Neuronal stem cell (in vitro differentiated cells): ENCODE measurements around the gene PRICKLE2.

Experiments used
- DNase-seq: peaks from one replicate; pipeline ENCODE4 v3.0.0-alpha.2; 2013; ENCODE audit warnings: low spot score
- H2AFZ ChIP-seq: one replicate; pipeline ENCODE4 v1.6.1; 2013; ENCODE audit warnings: mild to moderate bottlenecking, low read length, inconsistent platforms
- H2AK5ac ChIP-seq: 2 replicates; pipeline ENCODE4 v1.6.1; 2013; ENCODE audit warnings: low read depth, mild to moderate bottlenecking, inconsistent platforms, low read length, moderate library complexity, mixed read lengths
- H2BK120ac ChIP-seq: 2 replicates; pipeline ENCODE4 v1.6.1; 2013; ENCODE audit warnings: low read depth, mild to moderate bottlenecking, inconsistent platforms, low read length, moderate library complexity, mixed read lengths
- H2BK12ac ChIP-seq: one replicate; pipeline ENCODE4 v1.6.1; 2013; ENCODE audit warnings: low read length, inconsistent platforms
- H2BK15ac ChIP-seq: 2 replicates; pipeline ENCODE4 v1.6.1; 2013; ENCODE audit warnings: mild to moderate bottlenecking, low read length, inconsistent platforms, mixed read lengths
- H2BK5ac ChIP-seq: one replicate; pipeline ENCODE4 v1.6.1; 2013; ENCODE audit warnings: inconsistent platforms, mild to moderate bottlenecking, low read length, moderate library complexity
- H3K14ac ChIP-seq: one replicate; pipeline ENCODE4 v1.6.1; 2013; ENCODE audit warnings: low read length, inconsistent platforms
- H3K18ac ChIP-seq: 2 replicates; pipeline ENCODE4 v1.6.1; 2013; ENCODE audit warnings: low read length, inconsistent platforms
- H3K23ac ChIP-seq: 2 replicates; pipeline ENCODE4 v1.6.1; 2013; ENCODE audit warnings: low read depth, mild to moderate bottlenecking, mixed read lengths, low read length, inconsistent platforms; ENCODE audit not compliant: poor library complexity
- H3K27ac ChIP-seq: replicated peaks from 3 replicates; pipeline ENCODE4 v1.5.1; 2013; ENCODE audit warnings: low read length, inconsistent platforms
- H3K27me3 ChIP-seq, 3 experiments: 2 replicates each; pipeline ENCODE4 v1.6.1; 2013; ENCODE audit warnings: low read length in 3 of 3, mild to moderate bottlenecking in 2 of 3, inconsistent platforms in 1 of 3, low read depth in 1 of 3, mixed read lengths in 1 of 3, moderate library complexity in 1 of 3; ENCODE audit not compliant: control insufficient read depth in 3 of 3, insufficient read depth in 3 of 3
- H3K36me3 ChIP-seq, 2 donors: replicated peaks in 1 of 2; 2 replicates each; pipeline ENCODE4 v1.6.1; 2013; ENCODE audit warnings: low read length in 2 of 2; ENCODE audit not compliant: control insufficient read depth in 2 of 2, insufficient read depth in 2 of 2
- H3K4ac ChIP-seq: 2 replicates; pipeline ENCODE4 v1.6.1; 2013; ENCODE audit warnings: inconsistent platforms, mild to moderate bottlenecking, low read length, moderate library complexity
- H3K4me1 ChIP-seq, 2 donors: 1 replicate in 1 of 2; 2 replicates in 1 of 2; pipeline ENCODE4 v1.6.1; 2013; ENCODE audit warnings: low read length in 2 of 2, low read depth in 1 of 2; ENCODE audit not compliant: control insufficient read depth in 2 of 2, insufficient read depth in 1 of 2
- H3K4me2 ChIP-seq: one replicate; pipeline ENCODE4 v1.6.1; 2013; ENCODE audit warnings: mild to moderate bottlenecking, low read length, inconsistent platforms; ENCODE audit not compliant: insufficient read depth, poor library complexity, severe bottlenecking
- H3K4me3 ChIP-seq, 2 donors: 2 replicates each; pipeline ENCODE4 v1.5.1; 2013; ENCODE audit warnings: low read length in 2 of 2, mild to moderate bottlenecking in 2 of 2, inconsistent platforms in 1 of 2, moderate library complexity in 1 of 2
- H3K79me1 ChIP-seq: one replicate; pipeline ENCODE4 v1.6.1; 2013; ENCODE audit warnings: low read depth, mild to moderate bottlenecking, inconsistent platforms, low read length, moderate library complexity
- H3K9ac ChIP-seq: one replicate; pipeline ENCODE4 v1.6.1; 2013; ENCODE audit warnings: mild to moderate bottlenecking, low read depth, low read length, inconsistent platforms; ENCODE audit not compliant: poor library complexity
- H3K9me3 ChIP-seq, 2 donors: replicated peaks in 1 of 2; 2 replicates each; pipeline versions ENCODE3 to v1.6.1; 2013; ENCODE audit warnings: low read length in 2 of 2, mild to moderate bottlenecking in 2 of 2, inconsistent platforms in 1 of 2, low read depth in 1 of 2, mixed read lengths in 1 of 2, moderate library complexity in 1 of 2; ENCODE audit not compliant: control insufficient read depth in 2 of 2, insufficient read depth in 1 of 2
- H4K8ac ChIP-seq: one replicate; pipeline ENCODE4 v1.6.1; 2013; ENCODE audit warnings: low read depth, mild to moderate bottlenecking, inconsistent platforms, low read length, moderate library complexity
- H4K91ac ChIP-seq: one replicate; pipeline ENCODE4 v1.6.1; 2013; ENCODE audit warnings: low read length, low read depth, mild to moderate bottlenecking, inconsistent platforms; ENCODE audit not compliant: poor library complexity
- WGBS, 2 donors: extraction: QIAGEN DNeasy Blood & Tissue Kit; methylation state at CpG; one replicate each; pipeline ENCODE4 v1.1.7; 2013; ENCODE audit warnings: missing lambda C conversion rate in 2 of 2, mixed read lengths in 1 of 2; ENCODE audit not compliant: insufficient read length in 2 of 2, insufficient replicate concordance in 1 of 2; ENCODE audit errors: extremely low coverage in 2 of 2; 5-methylcytosine and 5-hydroxymethylcytosine counted together

The PRICKLE2 gene

GRCh38 chr3:64123931-64124330 is 101.3 kb downstream of the PRICKLE2 start:
- H3K4me3 ChIP-seq, result no peak overlapping the region
- no peak overlapping the region for H3K18ac ChIP-seq
- H3K9me3 ChIP-seq, result no peaks in the 10 kb centered on the region
- H2BK5ac ChIP-seq, result no peak overlapping the region
- H2BK12ac ChIP-seq, result no peak overlapping the region
- no peak overlapping the region for H3K14ac ChIP-seq
- H4K91ac ChIP-seq, result no peak overlapping the region
- H3K27ac ChIP-seq, result no peak overlapping the region
- H3K9ac ChIP-seq, result no peak overlapping the region
- H3K23ac ChIP-seq, result no peak overlapping the region
- H2AFZ ChIP-seq, result no peak overlapping the region
- H3K4me2 ChIP-seq, result no peak overlapping the region
- H2BK15ac ChIP-seq, result no peak overlapping the region
- H2AK5ac ChIP-seq, result no peak overlapping the region
- no peak overlapping the region for H4K8ac ChIP-seq
- DNase-seq, result no peak
- H3K36me3 ChIP-seq, result no peaks in the 10 kb centered on the region
- H3K79me1 ChIP-seq, result no peaks in the 10 kb centered on the region
- WGBS, 2 donors, result no CpG with 5 or more reads among the region's 2 CpGs
- no peak overlapping the region for H3K4ac ChIP-seq
- no peaks in the 10 kb centered on the region for H3K27me3 ChIP-seq
- no peak overlapping the region for H2BK120ac ChIP-seq
- peaks cover 0 to 1% of the 10 kb centered on the region in 2 donors for H3K4me1 ChIP-seq

- H3K27me3 ChIP-seq, result no peaks in the 10 kb centered on the region
- H3K18ac ChIP-seq, result no peak overlapping the region
- WGBS, 2 donors, result no CpG with 5 or more reads among the region's 3 CpGs
- DNase-seq, result no peak
- no peak overlapping the region for H3K27ac ChIP-seq
- no peak overlapping the region for H2BK12ac ChIP-seq
- H3K9me3 ChIP-seq, result no peaks in the 10 kb centered on the region
- no peaks in the 10 kb centered on the region for H3K36me3 ChIP-seq
- H3K14ac ChIP-seq, result no peak overlapping the region
- H3K23ac ChIP-seq, result no peak overlapping the region
- H2BK120ac ChIP-seq, result no peak overlapping the region
- H2BK15ac ChIP-seq, result no peak overlapping the region
- H4K91ac ChIP-seq, result no peak overlapping the region
- no peak overlapping the region for H2AFZ ChIP-seq
- H2AK5ac ChIP-seq, result no peak overlapping the region
- H3K79me1 ChIP-seq, result no peaks in the 10 kb centered on the region
- no peak overlapping the region for H3K4me2 ChIP-seq
- H3K4ac ChIP-seq, result no peak overlapping the region
- peaks cover 0 to under 1% of the 10 kb centered on the region in 2 donors for H3K4me1 ChIP-seq
- H3K9ac ChIP-seq, result no peak overlapping the region
- no peak overlapping the region for H2BK5ac ChIP-seq
- H3K4me3 ChIP-seq, result no peak overlapping the region
- H4K8ac ChIP-seq, result no peak overlapping the region
Measured at GRCh38 chr3:64122476-64122875, 102.8 kb downstream of the PRICKLE2 start.

- Histone ChIP-seq H2BK15ac (no peak overlapping the region), H2BK12ac (no peak overlapping the region), H3K27ac (no peak overlapping the region), H2BK120ac (no peak overlapping the region), H4K91ac (no peak overlapping the region), H4K8ac (no peak overlapping the region), H3K27me3 (no peaks in the 10 kb centered on the region), H3K4me3 (no peak overlapping the region), H3K9ac (no peak overlapping the region), H3K4ac (no peak overlapping the region), H3K4me2 (no peak overlapping the region), H3K9me3 (no peaks in the 10 kb centered on the region), H3K14ac (no peak overlapping the region), H2BK5ac (no peak overlapping the region), H3K18ac (no peak overlapping the region), H3K23ac (no peak overlapping the region), H2AFZ (no peak overlapping the region), H3K4me1 (no peaks in the 10 kb centered on the region), H2AK5ac (no peak overlapping the region), H3K79me1 (no peaks in the 10 kb centered on the region), H3K36me3 (no peaks in the 10 kb centered on the region)
- no peak for DNase-seq
- no CpG with 5 or more reads among the region's 3 CpGs for WGBS, 2 donors
Measured at GRCh38 chr3:64121750-64122311, 103.4 kb downstream of the PRICKLE2 start.

GRCh38 chr3:64120876-64121275 is 104.4 kb downstream of the PRICKLE2 start:
- no peaks in the 10 kb centered on the region for H3K9me3 ChIP-seq
- H2BK5ac ChIP-seq, result no peak overlapping the region

More at GRCh38 chr3:64120876-64121275, 104.4 kb downstream of the PRICKLE2 start:
- Histone ChIP-seq H3K36me3 (no peaks in the 10 kb centered on the region), H3K14ac (no peak overlapping the region), H2BK120ac (no peak overlapping the region), H3K4me2 (no peak overlapping the region), H2AFZ (no peak overlapping the region), H4K8ac (no peak overlapping the region), H3K79me1 (no peaks in the 10 kb centered on the region), H3K27ac (no peak overlapping the region), H3K4me3 (no peak overlapping the region), H2AK5ac (no peak overlapping the region), H3K9ac (no peak overlapping the region), H2BK15ac (no peak overlapping the region), H2BK12ac (no peak overlapping the region), H3K23ac (no peak overlapping the region), H3K27me3 (no peaks in the 10 kb centered on the region), H4K91ac (no peak overlapping the region), H3K4me1 (no peaks in the 10 kb centered on the region), H3K18ac (no peak overlapping the region), H3K4ac (no peak overlapping the region)
- no peak for DNase-seq
- no CpG with 5 or more reads among the region's 5 CpGs for WGBS, 2 donors
